ENCODE results near the gene DIP2A.
A peak's percentile ranks its signal among the peaks of the same experiment; 100 is the strongest.
"Not testable (repeated sequence)": the region's sequence is repeated elsewhere in the genome, so short reads cannot be mapped to it uniquely, and the experiment has no call there.

The DIP2A gene

DNA sequence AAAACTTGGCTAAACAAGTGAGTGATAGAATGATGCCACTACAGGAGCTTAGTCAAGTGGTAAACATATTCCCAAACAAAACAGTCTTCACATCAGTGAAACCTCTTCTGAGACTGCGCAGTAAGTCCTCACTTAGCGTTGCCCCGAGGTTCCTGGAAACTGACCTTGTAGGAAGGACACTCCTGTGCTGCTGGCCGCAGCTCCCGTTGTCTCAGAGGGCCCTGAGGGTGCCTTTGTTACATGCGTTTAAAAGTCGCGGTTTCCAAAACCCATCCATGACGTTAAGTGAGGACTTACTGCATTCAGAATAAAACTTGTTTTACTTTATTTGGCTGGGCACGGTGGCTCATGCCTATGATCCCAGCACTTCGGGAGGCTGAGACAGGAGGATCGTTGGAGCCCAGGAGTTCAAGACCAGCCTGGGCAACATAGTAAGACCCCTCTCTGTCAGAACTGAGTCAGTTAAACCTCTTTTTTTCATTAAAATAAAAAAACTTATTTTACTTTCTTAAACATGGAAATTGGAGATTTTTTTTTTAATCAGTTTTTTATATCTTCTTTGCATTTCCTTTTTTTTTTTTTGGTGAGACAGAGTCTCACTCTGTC lies 36.0 kb upstream of the DIP2A start:
- Mint-ChIP-seq H3K4me3 (no peak overlapping the region), H3K36me3 (peaks cover 4% of the 10 kb centered on the region), H3K4me1 (peaks cover 22% of the 10 kb centered on the region), H3K9me3 (no peaks in the 10 kb centered on the region), H3K27me3 (no peaks in the 10 kb centered on the region), H3K27ac (no peak overlapping the region)

- H3K4me1 Mint-ChIP-seq: peaks cover 22% of the 10 kb centered on the region
- H3K9me3 Mint-ChIP-seq: no peaks in the 10 kb centered on the region
- no peaks in the 10 kb centered on the region for H3K27me3 Mint-ChIP-seq
- peak overlapping the region; percentile 15 for H3K4me3 Mint-ChIP-seq
- no peak overlapping the region for H3K27ac Mint-ChIP-seq
- peaks cover 4% of the 10 kb centered on the region for H3K36me3 Mint-ChIP-seq
Observed at GRCh38 chr21:46423546-46424038, 35.1 kb upstream of the DIP2A start.

GRCh38 chr21:46424039-46424591 lies 34.6 kb upstream of the DIP2A start:
- Mint-ChIP-seq H3K36me3 (peaks cover 2% of the 10 kb centered on the region), H3K27ac (no peak overlapping the region), H3K9me3 (no peaks in the 10 kb centered on the region), H3K27me3 (no peaks in the 10 kb centered on the region), H3K4me1 (peaks cover 22% of the 10 kb centered on the region), H3K4me3 (peak overlapping the region; percentile 15)

DNA sequence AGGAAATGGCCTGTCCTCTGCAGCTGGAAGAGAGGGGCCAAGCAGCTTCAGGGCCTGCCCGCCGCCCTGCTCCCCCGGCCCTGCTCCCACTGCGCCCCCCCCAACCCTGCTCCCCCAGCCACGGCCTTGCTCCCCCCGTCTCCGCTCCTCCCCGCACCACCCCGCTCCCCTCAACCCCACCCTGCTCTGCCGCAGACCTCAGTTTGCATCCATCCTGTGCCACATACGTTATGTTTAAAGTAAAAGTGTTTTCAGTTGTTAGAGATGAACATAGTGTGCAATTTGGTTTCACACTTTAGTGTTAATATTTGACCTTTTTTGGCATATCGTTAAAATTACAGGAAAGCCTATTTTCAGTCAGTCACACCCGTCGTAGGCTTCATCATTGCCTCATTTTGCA lies 34.1 kb upstream of the DIP2A start:
- H3K4me1 Mint-ChIP-seq: peaks cover 22% of the 10 kb centered on the region
- peak overlapping the region; percentile 68 for H3K4me3 Mint-ChIP-seq
- no peaks in the 10 kb centered on the region for H3K9me3 Mint-ChIP-seq
- H3K27ac Mint-ChIP-seq: peak overlapping the region; percentile 93
- H3K27me3 Mint-ChIP-seq: no peaks in the 10 kb centered on the region
- H3K36me3 Mint-ChIP-seq: peaks cover 2% of the 10 kb centered on the region

DNA sequence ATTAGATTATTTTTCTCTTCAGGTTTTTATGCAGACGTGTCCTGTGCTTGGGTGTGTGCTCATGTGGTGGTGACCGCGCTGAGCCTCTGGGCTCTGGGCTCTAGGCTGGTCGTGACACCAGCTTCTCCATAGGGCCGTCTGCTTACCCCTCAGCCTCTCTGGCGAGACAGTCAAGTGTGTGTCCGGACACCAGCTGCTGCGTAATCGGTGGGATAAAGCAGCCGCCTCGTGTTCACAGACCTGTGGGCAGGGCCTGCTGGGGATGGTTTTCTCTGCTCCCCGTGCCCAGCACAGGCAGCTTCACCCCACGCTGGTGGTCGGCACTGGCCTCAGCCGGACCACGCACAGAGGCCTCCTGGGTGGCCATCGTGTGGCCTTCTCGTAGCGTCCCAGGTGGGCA lies 33.6 kb upstream of the DIP2A start:
- Mint-ChIP-seq H3K27ac (peak overlapping the region; percentile 93), H3K36me3 (peaks cover 3% of the 10 kb centered on the region), H3K4me3 (peak overlapping the region; percentile 68), H3K4me1 (peaks cover 22% of the 10 kb centered on the region), H3K27me3 (no peaks in the 10 kb centered on the region), H3K9me3 (no peaks in the 10 kb centered on the region)

DNA sequence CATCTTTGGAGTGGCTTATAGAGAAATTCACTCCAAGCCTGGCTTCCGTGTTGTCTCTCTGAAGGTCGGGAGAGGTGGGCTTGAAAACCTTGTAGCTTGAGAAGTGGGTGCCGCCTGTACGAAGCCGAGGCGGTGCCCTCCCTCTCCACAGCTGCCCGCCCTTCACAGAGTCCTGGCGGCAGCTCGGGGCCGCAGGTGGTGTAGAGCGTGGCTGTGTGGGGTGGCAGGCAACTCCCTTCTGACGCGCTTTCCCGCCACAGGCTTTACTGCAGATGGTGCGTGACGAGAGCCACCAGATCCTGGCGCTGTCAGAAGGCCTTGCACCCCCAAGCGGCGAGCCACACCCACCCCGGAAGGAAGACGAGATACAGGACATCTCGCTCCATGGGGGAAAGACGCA lies 33.1 kb upstream of the DIP2A start:
- peak overlapping the region; percentile 41 for H3K27ac Mint-ChIP-seq
- peaks cover 22% of the 10 kb centered on the region for H3K4me1 Mint-ChIP-seq
- H3K36me3 Mint-ChIP-seq: peaks cover 1% of the 10 kb centered on the region
- peak overlapping the region; percentile 27 for H3K4me3 Mint-ChIP-seq
- H3K9me3 Mint-ChIP-seq: no peaks in the 10 kb centered on the region
- H3K27me3 Mint-ChIP-seq: no peaks in the 10 kb centered on the region

DNA sequence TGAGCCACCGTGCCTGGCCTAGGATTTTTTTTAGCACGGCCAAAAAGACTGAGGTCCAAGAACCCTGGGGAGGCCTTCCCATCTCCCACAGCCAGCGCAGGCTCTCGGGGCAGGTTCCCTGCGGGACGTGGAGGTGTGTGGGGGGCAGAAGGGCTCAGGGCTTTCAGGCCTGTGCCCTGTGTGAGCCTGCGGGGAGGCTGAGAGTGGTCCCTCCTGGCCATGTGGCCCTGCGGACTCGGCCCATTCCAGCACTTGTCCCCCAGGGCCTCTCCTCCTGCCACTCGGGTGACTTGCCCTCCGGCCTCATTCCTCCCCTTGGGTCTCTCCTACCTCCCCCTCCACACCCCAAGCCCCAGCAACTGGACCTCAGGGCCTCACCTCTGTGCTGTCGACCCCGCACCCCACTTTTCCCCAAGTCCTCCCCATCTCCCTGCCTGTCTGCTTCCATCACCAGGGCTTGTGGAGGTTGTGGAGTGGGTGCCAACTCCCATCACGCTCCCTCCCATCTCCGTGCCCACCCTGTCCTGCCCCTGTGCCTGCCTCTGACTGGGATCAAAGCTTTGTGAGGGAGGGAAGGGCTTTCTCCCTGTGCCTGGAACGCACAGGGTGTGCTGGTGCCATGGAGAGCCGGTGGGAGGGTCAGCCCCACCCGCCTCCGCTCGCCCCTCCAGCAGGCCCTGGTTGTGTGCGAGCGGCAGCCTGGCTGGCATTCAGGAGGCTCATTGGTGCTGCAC lies 32.2 kb upstream of the DIP2A start:
- no peak overlapping the region for H3K27ac Mint-ChIP-seq
- no peak overlapping the region for H3K4me3 Mint-ChIP-seq
- peaks cover 22% of the 10 kb centered on the region for H3K4me1 Mint-ChIP-seq
- H3K36me3 Mint-ChIP-seq: peaks cover 1% of the 10 kb centered on the region
- no peaks in the 10 kb centered on the region for H3K27me3 Mint-ChIP-seq
- H3K9me3 Mint-ChIP-seq: no peaks in the 10 kb centered on the region

DNA sequence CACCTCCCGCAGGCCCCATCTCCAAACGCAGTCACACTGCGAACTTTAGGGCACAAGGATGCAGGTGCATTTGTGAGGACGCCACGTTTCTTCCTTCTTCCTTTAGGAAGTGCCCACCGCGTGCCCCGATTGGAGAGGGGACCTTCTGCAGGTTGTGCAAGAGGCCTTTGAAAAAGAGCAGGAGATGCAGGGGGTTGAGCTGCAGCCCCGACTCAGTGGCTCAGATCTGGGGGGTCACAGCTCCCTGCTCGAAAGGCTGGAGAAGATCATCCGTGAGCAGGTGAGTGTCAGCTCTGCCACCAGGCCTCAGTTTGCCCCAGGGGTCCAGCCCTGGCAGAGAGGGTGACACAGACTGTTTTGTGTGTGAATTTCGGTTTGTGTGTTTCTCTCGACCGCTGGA lies 31.2 kb upstream of the DIP2A start:
- Mint-ChIP-seq H3K4me3 (no peak overlapping the region), H3K4me1 (peaks cover 22% of the 10 kb centered on the region), H3K27me3 (no peaks in the 10 kb centered on the region), H3K27ac (no peak overlapping the region), H3K9me3 (no peaks in the 10 kb centered on the region), H3K36me3 (peaks cover 5% of the 10 kb centered on the region)

DNA sequence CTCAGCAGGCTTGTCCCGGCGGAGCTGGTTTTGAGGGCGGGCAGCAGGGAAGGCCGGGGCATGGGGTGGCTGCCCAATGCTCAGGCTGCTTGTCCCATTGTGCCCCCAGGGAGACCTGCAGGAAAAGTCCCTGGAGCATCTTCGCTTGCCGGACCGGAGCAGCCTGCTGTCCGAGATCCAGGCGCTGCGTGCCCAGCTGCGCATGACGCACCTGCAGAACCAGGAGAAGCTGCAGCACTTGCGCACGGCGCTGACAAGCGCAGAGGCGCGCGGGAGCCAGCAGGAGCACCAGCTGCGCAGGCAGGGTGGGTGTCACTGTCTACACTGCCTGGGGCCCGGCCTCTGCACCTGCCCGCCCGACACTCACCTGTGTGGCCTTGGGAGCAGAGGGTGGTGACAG lies 30.4 kb upstream of the DIP2A start:
- H3K27ac Mint-ChIP-seq: no peak overlapping the region
- H3K4me1 Mint-ChIP-seq: peaks cover 19% of the 10 kb centered on the region
- no peaks in the 10 kb centered on the region for H3K27me3 Mint-ChIP-seq
- H3K36me3 Mint-ChIP-seq: peaks cover 5% of the 10 kb centered on the region
- H3K9me3 Mint-ChIP-seq: no peaks in the 10 kb centered on the region
- no peak overlapping the region for H3K4me3 Mint-ChIP-seq

DNA sequence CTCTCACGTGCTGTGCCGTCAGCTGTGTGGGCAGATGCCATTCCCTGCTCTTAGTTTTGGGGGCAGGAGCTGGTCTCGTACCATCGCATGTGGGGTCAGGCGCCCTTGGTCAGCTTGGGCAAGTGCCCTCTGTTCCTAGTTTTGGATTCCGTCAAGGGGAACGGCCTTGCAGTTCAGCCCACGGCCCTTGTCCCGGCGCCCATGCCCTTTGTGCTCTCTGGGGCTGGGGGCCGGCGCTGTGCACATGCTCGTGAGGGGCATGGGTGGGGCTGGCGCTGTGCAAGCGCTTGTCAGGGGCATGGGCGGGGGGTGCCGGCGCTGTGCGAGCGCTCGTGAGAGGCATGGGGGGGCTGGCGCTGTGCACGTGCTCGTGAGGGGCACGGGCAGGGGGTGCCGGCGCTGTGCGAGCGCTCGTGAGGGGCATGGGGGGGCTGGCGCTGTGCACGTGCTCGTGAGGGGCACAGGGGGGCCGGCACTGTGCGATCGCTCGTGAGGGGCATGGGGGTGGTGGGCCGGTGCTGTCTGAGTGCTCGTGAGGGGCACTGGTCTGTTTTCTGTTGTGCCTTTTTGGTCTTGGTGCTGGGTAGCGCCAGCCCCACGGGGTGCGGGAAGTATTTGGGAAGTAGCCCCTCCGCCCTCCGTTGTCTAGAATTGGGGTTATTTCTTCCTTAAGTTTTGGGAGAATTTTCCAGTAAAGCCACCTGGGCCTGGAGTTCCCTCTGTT lies 29.5 kb upstream of the DIP2A start:
- Mint-ChIP-seq H3K27ac (no peak overlapping the region), H3K27me3 (no peaks in the 10 kb centered on the region), H3K36me3 (peaks cover 5% of the 10 kb centered on the region), H3K4me1 (peaks cover 13% of the 10 kb centered on the region), H3K9me3 (no peaks in the 10 kb centered on the region), H3K4me3 (no peak overlapping the region)

GRCh38 chr21:46429754-46430681 lies 28.7 kb upstream of the DIP2A start:
- peaks cover 5% of the 10 kb centered on the region for H3K36me3 Mint-ChIP-seq
- no peak overlapping the region for H3K4me3 Mint-ChIP-seq
- H3K27me3 Mint-ChIP-seq: no peaks in the 10 kb centered on the region
- peaks cover 6% of the 10 kb centered on the region for H3K4me1 Mint-ChIP-seq
- H3K27ac Mint-ChIP-seq: no peak overlapping the region
- H3K9me3 Mint-ChIP-seq: no peaks in the 10 kb centered on the region

DNA sequence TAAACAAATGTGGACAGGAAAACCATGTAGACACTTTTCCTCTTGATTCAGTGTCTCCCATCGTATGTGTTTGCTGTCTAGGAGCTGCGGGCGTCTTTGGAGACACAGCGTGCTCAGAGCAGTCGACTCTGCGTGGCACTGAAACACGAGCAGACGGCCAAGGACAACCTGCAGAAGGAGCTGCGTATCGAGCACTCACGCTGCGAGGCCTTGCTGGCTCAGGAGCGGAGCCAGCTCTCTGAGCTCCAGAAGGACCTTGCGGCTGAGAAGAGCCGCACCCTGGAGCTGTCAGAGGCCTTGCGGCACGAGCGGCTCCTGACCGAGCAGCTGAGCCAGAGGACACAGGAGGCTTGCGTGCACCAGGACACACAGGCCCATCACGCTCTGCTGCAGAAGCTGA lies 27.2 kb upstream of the DIP2A start:
- no peak overlapping the region for H3K4me3 Mint-ChIP-seq
- H3K36me3 Mint-ChIP-seq: peaks cover 5% of the 10 kb centered on the region
- H3K9me3 Mint-ChIP-seq: no peaks in the 10 kb centered on the region
- no peaks in the 10 kb centered on the region for H3K4me1 Mint-ChIP-seq
- H3K27ac Mint-ChIP-seq: no peak overlapping the region
- H3K27me3 Mint-ChIP-seq: no peaks in the 10 kb centered on the region

DNA sequence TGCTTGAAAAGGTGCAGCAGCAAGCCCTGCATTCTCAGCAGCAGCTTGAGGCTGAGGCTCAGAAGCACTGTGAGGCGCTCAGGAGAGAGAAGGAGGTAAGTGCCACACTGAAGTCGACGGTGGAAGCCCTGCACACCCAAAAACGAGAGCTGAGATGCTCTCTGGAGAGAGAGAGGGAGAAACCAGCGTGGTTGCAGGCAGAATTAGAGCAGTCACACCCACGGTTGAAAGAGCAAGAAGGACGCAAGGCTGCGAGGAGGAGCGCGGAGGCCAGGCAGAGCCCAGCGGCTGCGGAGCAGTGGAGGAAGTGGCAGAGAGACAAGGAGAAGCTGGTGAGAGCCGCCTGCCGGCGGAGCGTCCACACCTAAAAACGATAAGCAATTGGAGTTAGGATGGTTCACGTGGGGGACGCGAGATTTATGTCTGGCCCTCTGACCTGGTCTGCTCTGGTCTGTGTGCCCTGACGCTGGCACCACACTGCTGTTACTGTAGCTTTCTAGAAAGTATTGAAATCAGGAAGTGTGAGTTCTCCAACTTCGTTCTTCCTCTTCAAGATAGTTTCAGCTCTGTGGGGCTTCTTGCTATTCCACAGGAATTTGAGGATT lies 26.7 kb upstream of the DIP2A start:
- H3K9me3 Mint-ChIP-seq: no peaks in the 10 kb centered on the region
- no peaks in the 10 kb centered on the region for H3K4me1 Mint-ChIP-seq
- H3K27me3 Mint-ChIP-seq: no peaks in the 10 kb centered on the region
- H3K36me3 Mint-ChIP-seq: peaks cover 5% of the 10 kb centered on the region
- H3K27ac Mint-ChIP-seq: peak overlapping the region; percentile 30
- H3K4me3 Mint-ChIP-seq: no peak overlapping the region

DNA sequence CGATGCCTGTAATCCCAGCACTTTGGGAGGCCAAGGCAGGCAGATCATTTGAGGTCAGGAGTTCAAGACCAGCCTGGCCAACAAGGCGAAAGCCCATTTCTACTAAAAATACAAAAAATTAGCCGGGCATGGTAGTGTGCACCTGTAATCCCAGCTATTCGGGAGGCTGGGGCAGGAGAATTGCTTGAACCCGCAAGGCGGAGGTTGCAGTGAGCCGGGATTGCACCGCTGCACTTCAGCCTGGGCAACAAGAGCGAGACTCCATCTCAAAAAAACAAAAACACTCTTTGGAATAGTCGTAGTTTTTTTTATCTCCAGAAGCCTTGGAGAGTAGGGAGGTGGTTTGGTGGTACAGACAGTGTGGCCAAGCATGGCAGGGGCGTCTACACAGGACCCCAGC lies 25.6 kb upstream of the DIP2A start:
- H3K27ac Mint-ChIP-seq, H3K4me1 Mint-ChIP-seq, H3K4me3 Mint-ChIP-seq, H3K27me3 Mint-ChIP-seq, H3K36me3 Mint-ChIP-seq, H3K9me3 Mint-ChIP-seq: not testable (repeated sequence)
